Parathyroid adenoma (tissue), 2 donors: Measurements from ENCODE around the gene PRR11.
"Not testable (repeated sequence)": the region's sequence is repeated elsewhere in the genome, so short reads cannot be mapped to it uniquely, and the experiment has no call there.

ENCODE experiments used
- H2AFZ ChIP-seq: fragments of 300-600 bp; sonication (generic); one replicate; pipeline ENCODE4 v1.7.0; 2017; ENCODE audit warnings: antibody characterized with exemption, mild to moderate bottlenecking
- H3K27ac ChIP-seq: fragments of 300-600 bp; sonication (generic); one replicate; pipeline ENCODE4 v1.7.0; 2017
- H3K27me3 ChIP-seq: fragments of 300-600 bp; sonication (generic); one replicate; pipeline ENCODE4 v1.7.0; 2017; ENCODE audit warnings: low read length; ENCODE audit not compliant: control insufficient read depth, insufficient read depth
- H3K36me3 ChIP-seq: fragments of 300-600 bp; sonication (generic); one replicate; pipeline ENCODE4 v1.7.0; 2017; ENCODE audit warnings: low read length; ENCODE audit not compliant: control insufficient read depth, insufficient read depth
- H3K4me1 ChIP-seq: fragments of 300-600 bp; sonication (generic); one replicate; pipeline ENCODE4 v1.7.0; 2017; ENCODE audit warnings: control low read depth
- H3K4me2 ChIP-seq: fragments of 300-600 bp; sonication (generic); one replicate; pipeline ENCODE4 v1.7.0; 2017; ENCODE audit warnings: low read length
- H3K4me3 ChIP-seq: fragments of 300-600 bp; sonication (generic); one replicate; pipeline ENCODE4 v1.7.0; 2017; ENCODE audit warnings: low read depth, low read length
- H3K79me2 ChIP-seq: fragments of 300-600 bp; sonication (generic); one replicate; pipeline ENCODE4 v1.7.0; 2017; ENCODE audit warnings: control low read depth
- H3K9ac ChIP-seq: fragments of 300-600 bp; sonication (generic); one replicate; pipeline ENCODE4 v1.7.0; 2017; ENCODE audit warnings: mild to moderate bottlenecking
- H3K9me3 ChIP-seq: fragments of 300-600 bp; sonication (generic); one replicate; pipeline ENCODE4 v1.7.0; 2017; ENCODE audit warnings: low read length; ENCODE audit not compliant: control insufficient read depth
- CTCF ChIP-seq: fragments of 300-600 bp; sonication (generic); IDR thresholded peaks from one replicate; pipeline ENCODE4 v1.7.0; 2017; ENCODE audit warnings: antibody characterized with exemption, mild to moderate bottlenecking
- donor health status: primary hyperparathyroidism.

The PRR11 gene

DNA sequence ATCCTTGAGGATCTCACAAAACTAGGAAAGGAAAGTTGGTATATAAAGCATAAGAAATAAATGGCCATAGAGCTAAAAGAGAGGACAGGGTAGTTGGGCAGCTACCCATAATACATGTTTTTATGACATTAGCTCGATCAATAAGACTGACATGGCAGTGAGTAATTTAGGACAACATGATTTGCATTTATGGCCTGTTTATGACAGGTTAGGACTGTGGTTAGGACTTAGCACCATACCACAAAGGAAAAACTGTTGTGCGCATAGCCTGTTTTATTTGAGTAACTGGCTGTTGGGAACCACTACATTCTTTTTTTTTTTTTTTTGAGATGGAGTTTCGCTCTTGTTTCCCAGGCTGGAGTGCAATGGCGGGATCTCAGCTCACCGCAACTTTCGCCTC, 30.9 kb upstream of the PRR11 start:
- Histone ChIP-seq H3K4me3 (no peak overlapping the region), H3K9ac (no peak overlapping the region), H3K27ac (no peak overlapping the region), H3K36me3 (no peaks in the 10 kb centered on the region), H3K27me3 (no peaks in the 10 kb centered on the region), H2AFZ (no peak overlapping the region), H3K79me2 (no peaks in the 10 kb centered on the region), H3K9me3 (no peaks in the 10 kb centered on the region), H3K4me2 (no peak overlapping the region), H3K4me1 (no peaks in the 10 kb centered on the region)
- TF ChIP-seq CTCF, result no peak

DNA sequence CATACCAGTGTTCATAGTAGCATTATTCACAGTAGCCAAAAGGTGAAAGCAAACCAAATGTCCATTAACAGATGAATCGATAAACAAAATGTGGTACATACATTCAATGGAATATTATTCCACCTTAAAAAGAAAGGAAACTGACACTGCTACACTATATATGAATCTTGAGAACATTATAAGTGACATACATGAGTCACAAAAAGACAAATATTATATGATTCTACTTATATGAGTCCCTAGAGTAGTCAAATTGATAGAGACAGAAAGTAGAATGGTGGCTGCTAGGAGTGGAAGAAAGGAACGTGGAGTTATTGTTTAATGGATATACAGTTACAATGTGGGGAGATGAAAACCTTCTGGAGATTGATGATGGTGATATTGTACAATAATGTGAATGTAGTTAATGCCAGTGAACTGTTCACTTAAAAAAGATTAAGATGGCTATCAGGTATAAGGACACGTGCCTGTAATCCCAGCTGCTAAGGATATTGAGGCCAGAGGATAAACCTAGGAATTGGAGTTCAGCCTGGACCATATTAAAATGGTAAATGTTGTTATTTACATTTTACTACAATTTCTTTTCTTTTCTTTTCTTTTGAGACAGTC, 28.6 kb upstream of the PRR11 start:
- Histone ChIP-seq H3K79me2 (no peaks in the 10 kb centered on the region), H3K27me3 (no peaks in the 10 kb centered on the region), H3K36me3 (no peaks in the 10 kb centered on the region), H2AFZ (no peak overlapping the region), H3K4me1 (no peaks in the 10 kb centered on the region), H3K9ac (no peak overlapping the region), H3K9me3 (no peaks in the 10 kb centered on the region), H3K27ac (no peak overlapping the region), H3K4me3 (no peak overlapping the region), H3K4me2 (no peak overlapping the region)
- TF ChIP-seq CTCF, result no peak

DNA sequence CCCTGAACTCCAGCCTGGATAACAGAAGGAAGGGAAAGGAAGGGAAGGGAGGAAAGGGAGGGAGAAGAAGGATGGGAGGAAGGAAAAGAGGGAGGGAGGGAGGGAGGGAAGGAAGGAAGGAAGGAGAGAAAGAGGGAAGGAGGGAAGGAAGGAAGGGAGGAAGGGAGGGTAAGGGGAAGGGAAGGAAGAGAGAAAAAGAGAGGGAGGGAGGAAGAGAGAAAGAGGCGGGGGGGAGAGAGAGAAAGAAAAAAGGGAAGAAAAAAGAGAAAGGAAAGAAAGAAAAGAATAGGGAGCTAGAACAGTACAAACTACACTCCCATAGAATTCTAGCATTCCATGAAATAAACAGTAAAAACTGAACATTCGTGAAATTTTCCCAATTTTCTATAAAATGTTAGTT, 25.7 kb upstream of the PRR11 start:
- no peaks in the 10 kb centered on the region for H3K4me1 ChIP-seq
- H3K79me2 ChIP-seq, result no peaks in the 10 kb centered on the region
- no peak overlapping the region for H3K4me3 ChIP-seq
- H3K36me3 ChIP-seq, result no peaks in the 10 kb centered on the region
- H2AFZ ChIP-seq, result no peak overlapping the region
- H3K4me2 ChIP-seq, result no peak overlapping the region
- no peak overlapping the region for H3K9ac ChIP-seq
- H3K27me3 ChIP-seq, result no peaks in the 10 kb centered on the region
- TF ChIP-seq CTCF, result no peak
- H3K27ac ChIP-seq, result no peak overlapping the region
- no peaks in the 10 kb centered on the region for H3K9me3 ChIP-seq

DNA sequence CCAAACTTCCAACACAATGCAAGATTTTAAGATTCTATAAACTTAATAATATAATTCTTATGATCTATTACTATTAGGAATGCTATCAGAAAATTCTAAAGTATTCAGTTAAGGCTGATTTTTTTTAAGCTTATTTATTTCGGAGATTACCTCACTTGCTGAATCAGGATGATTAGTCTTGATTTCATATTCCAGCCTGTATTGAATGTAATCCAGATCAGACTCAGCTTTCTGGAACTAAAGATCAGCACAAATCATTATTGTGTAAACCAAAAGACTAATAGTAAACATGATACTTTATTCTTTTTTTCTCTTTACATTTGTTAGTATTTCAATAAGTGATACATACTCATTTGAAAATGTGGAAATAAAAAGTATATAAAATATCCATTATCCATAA, 24.4 kb upstream of the PRR11 start:
- no peak for TF ChIP-seq CTCF
- Histone ChIP-seq H3K27ac (no peak overlapping the region), H3K9me3 (no peaks in the 10 kb centered on the region), H3K4me2 (no peak overlapping the region), H3K79me2 (peaks cover 4% of the 10 kb centered on the region), H3K27me3 (no peaks in the 10 kb centered on the region), H3K9ac (no peak overlapping the region), H3K36me3 (no peaks in the 10 kb centered on the region), H2AFZ (no peak overlapping the region), H3K4me1 (no peaks in the 10 kb centered on the region), H3K4me3 (no peak overlapping the region)

DNA sequence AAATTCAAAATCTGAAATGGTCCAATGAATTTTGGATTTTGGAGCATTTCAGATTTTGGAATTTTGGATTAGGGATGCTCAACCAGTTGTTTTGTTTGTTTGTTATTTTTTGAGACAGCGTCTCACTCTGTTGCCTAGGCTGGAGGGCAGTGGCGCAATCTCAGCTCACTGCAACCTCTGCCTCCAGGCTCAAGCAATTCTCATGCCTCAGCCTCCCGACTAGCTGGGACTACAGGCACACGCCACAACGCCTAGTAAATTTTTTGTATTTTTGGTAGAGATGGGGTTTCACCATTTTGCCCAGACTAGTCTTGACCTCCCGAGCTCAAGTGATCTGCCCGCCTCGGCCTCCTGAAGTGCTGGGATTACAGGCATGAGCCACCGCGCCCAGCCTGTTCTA, 17.2 kb upstream of the PRR11 start:
- H3K4me3 ChIP-seq, H3K9ac ChIP-seq, H3K9me3 ChIP-seq, H3K27me3 ChIP-seq, H2AFZ ChIP-seq, H3K36me3 ChIP-seq, H3K4me1 ChIP-seq, H3K27ac ChIP-seq, H3K4me2 ChIP-seq: not testable (repeated sequence)
- H3K79me2 ChIP-seq, result peaks cover 44% of the 10 kb centered on the region
